ENCODE results near the gene COX4I2.
"Not testable (repeated sequence)": the region's sequence is repeated elsewhere in the genome, so short reads cannot be mapped to it uniquely, and the experiment has no call there.

GRCh38 chr20:31668944-31669343, 31.2 kb downstream of the COX4I2 start:
- not testable (repeated sequence) for TF ChIP-seq ATF3 (CRISPR knock-in tag; conservative IDR thresholded peaks at IDR 0.05); ARID4B (CRISPR knock-in tag; IDR thresholded peaks at IDR 0.05; ENCODE audit: borderline replicate concordance); CTCF (IDR thresholded peaks at IDR 0.05); USF2 (CRISPR knock-in tag; IDR thresholded peaks at IDR 0.05); NR2C2 (CRISPR knock-in tag; IDR thresholded peaks at IDR 0.05); ZSCAN18 (CRISPR knock-in tag; IDR thresholded peaks at IDR 0.05)
